ENCODE results near the gene ACLY. TPM values are rescaled to one million over a fixed set of nuclear protein-coding genes. Genes with fewer than 3 reads are reported as not detected.

ACLY gene
- total RNA-seq, 1 experiment from 2014 or later = 67.7 TPM

GRCh38 chr17:41915566-41915965 is 3.2 kb downstream of the ACLY start:
- Mint-ChIP-seq H3K9me3 (ENCODE audit: unreplicated experiment) (no peaks in the 10 kb centered on the region), H3K27ac (ENCODE audit: low read depth, unreplicated experiment) (no peak overlapping the region), H3K27me3 (ENCODE audit: insufficient read depth, unreplicated experiment) (no peaks in the 10 kb centered on the region), H3K4me3 (ENCODE audit: unreplicated experiment) (peak overlapping the region; percentile 11), H3K36me3 (ENCODE audit: insufficient read depth, unreplicated experiment) (peaks cover 40% of the 10 kb centered on the region), H3K4me1 (ENCODE audit: insufficient read depth, unreplicated experiment) (peaks cover 30% of the 10 kb centered on the region)
- TF ChIP-seq, protein P1, sequence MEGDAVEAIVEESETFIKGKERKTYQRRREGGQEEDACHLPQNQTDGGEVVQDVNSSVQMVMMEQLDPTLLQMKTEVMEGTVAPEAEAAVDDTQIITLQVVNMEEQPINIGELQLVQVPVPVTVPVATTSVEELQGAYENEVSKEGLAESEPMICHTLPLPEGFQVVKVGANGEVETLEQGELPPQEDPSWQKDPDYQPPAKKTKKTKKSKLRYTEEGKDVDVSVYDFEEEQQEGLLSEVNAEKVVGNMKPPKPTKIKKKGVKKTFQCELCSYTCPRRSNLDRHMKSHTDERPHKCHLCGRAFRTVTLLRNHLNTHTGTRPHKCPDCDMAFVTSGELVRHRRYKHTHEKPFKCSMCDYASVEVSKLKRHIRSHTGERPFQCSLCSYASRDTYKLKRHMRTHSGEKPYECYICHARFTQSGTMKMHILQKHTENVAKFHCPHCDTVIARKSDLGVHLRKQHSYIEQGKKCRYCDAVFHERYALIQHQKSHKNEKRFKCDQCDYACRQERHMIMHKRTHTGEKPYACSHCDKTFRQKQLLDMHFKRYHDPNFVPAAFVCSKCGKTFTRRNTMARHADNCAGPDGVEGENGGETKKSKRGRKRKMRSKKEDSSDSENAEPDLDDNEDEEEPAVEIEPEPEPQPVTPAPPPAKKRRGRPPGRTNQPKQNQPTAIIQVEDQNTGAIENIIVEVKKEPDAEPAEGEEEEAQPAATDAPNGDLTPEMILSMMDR (IDR thresholded peaks at IDR 0.05; ENCODE audit: unreplicated experiment) = no peak
- intact Hi-C loops (cut with micrococcal nuclease) = no loop called here
- no TSS peak for BruUV-seq (replicated peaks)
- ChIA-PET POLR2A (interaction anchor here (0.6 kb wide), 1 partner anchor 50 kb away, joined by 3 read pairs; the partner anchor contains the start of gene KLHL11), CTCF (no interaction called here)
- DNase-seq (ENCODE audit: unreplicated experiment) = no peak

- BruUV-seq (replicated peaks) = no TSS peak
- H3K27me3 Mint-ChIP-seq (ENCODE audit: insufficient read depth, unreplicated experiment) = no peaks in the 10 kb centered on the region
- TF ChIP-seq, protein P1 (IDR thresholded peaks at IDR 0.05; ENCODE audit: unreplicated experiment) = no peak
- intact Hi-C loops (cut with micrococcal nuclease) = no loop called here
- POLR2A ChIA-PET = interaction anchor here (0.6 to 1.0 kb wide), 3 partner anchors 16 to 1924 kb away, joined by 3 to 8 read pairs (median 3); partner anchors contain the start of gene ODAD4
- H3K9me3 Mint-ChIP-seq (ENCODE audit: unreplicated experiment) = no peaks in the 10 kb centered on the region
- no peak for DNase-seq (ENCODE audit: unreplicated experiment)
- CTCF ChIA-PET = interaction anchor here (0.7 to 1.2 kb wide), 2 partner anchors 14 to 29 kb away, joined by 3 to 4 read pairs; no protein-coding TSS in a partner anchor
- H3K4me1 Mint-ChIP-seq (ENCODE audit: insufficient read depth, unreplicated experiment) = peaks cover 26% of the 10 kb centered on the region
- H3K36me3 Mint-ChIP-seq (ENCODE audit: insufficient read depth, unreplicated experiment) = peaks cover 44% of the 10 kb centered on the region
- no peak overlapping the region for H3K4me3 Mint-ChIP-seq (ENCODE audit: unreplicated experiment)
- H3K27ac Mint-ChIP-seq (ENCODE audit: low read depth, unreplicated experiment) = no peak overlapping the region
Observed at GRCh38 chr17:41915020-41915419, 3.7 kb downstream of the ACLY start.

GRCh38 chr17:41914358-41914766 is 4.4 kb downstream of the ACLY start:
- POLR2A ChIA-PET = interaction anchor here (0.7 to 1.1 kb wide), 3 partner anchors 12 to 102 kb away, joined by 3 to 8 read pairs (median 3); partner anchors contain the start of gene ODAD4

DNA sequence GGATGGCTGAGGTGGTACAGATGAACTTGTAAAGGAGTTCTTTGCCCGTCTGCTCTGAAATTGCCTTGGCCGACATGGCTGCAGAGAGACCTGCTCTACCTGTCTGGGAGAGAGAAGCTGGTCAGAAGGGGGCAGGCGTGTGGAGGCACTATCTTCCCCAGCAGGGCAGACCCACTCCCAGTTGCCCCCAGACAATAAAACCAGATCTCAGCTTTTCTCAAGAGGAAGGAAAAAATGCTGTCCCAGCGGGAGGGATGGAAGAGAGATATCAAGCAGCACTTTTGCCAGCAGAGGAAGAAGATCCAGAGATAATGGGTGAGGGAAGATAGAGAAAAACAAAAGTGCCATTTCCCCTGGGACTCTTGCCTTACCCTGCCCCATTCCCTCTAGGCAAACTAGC is 5.0 kb downstream of the ACLY start:
- TF ChIP-seq, protein P1 (IDR thresholded peaks at IDR 0.05; ENCODE audit: unreplicated experiment) = no peak
- H3K36me3 Mint-ChIP-seq (ENCODE audit: insufficient read depth, unreplicated experiment) = peaks cover 56% of the 10 kb centered on the region
- POLR2A ChIA-PET = interaction anchor here (1.1 kb wide), 1 partner anchor 11 kb away, joined by 3 read pairs; no protein-coding TSS in a partner anchor
- peaks cover 27% of the 10 kb centered on the region for H3K4me1 Mint-ChIP-seq (ENCODE audit: insufficient read depth, unreplicated experiment)
- H3K9me3 Mint-ChIP-seq (ENCODE audit: unreplicated experiment) = no peaks in the 10 kb centered on the region
- no peaks in the 10 kb centered on the region for H3K27me3 Mint-ChIP-seq (ENCODE audit: insufficient read depth, unreplicated experiment)
- no peak overlapping the region for H3K27ac Mint-ChIP-seq (ENCODE audit: low read depth, unreplicated experiment)
- no TSS peak for BruUV-seq (replicated peaks)
- intact Hi-C loops (cut with micrococcal nuclease) = no loop called here
- CTCF ChIA-PET = interaction anchor here (0.5 to 1.2 kb wide), 3 partner anchors 27 to 143 kb away, joined by 3 to 4 read pairs (median 3); no protein-coding TSS in a partner anchor
- H3K4me3 Mint-ChIP-seq (ENCODE audit: unreplicated experiment) = no peak overlapping the region
- DNase-seq (ENCODE audit: unreplicated experiment) = no peak

More at GRCh38 chr17:41914358-41914766, 4.4 kb downstream of the ACLY start:
- Mint-ChIP-seq H3K4me3 (ENCODE audit: unreplicated experiment) (no peak overlapping the region), H3K27ac (ENCODE audit: low read depth, unreplicated experiment) (no peak overlapping the region), H3K36me3 (ENCODE audit: insufficient read depth, unreplicated experiment) (peaks cover 50% of the 10 kb centered on the region), H3K27me3 (ENCODE audit: insufficient read depth, unreplicated experiment) (no peaks in the 10 kb centered on the region), H3K9me3 (ENCODE audit: unreplicated experiment) (no peaks in the 10 kb centered on the region), H3K4me1 (ENCODE audit: insufficient read depth, unreplicated experiment) (peaks cover 25% of the 10 kb centered on the region)
- BruUV-seq (replicated peaks) = no TSS peak
- no peak for DNase-seq (ENCODE audit: unreplicated experiment)
- intact Hi-C loops (cut with micrococcal nuclease) = no loop called here
- TF ChIP-seq, protein P1 (IDR thresholded peaks at IDR 0.05; ENCODE audit: unreplicated experiment) = no peak
- CTCF ChIA-PET = interaction anchor here (0.5 to 1.2 kb wide), 3 partner anchors 13 to 143 kb away, joined by 3 to 4 read pairs (median 4); no protein-coding TSS in a partner anchor

Data from MCF 10A (cell line).